SHP77 (cell line): ENCODE results near the gene AOAH.

Experiments used
- DNase-seq, 2 experiments: peaks; one replicate each; lab custom pipeline; 2025; lab: John Stamatoyannopoulos, UW

Gene AOAH

GRCh38 chr7:36601601-36602000 is 122.7 kb downstream of the AOAH start:
- no peak for DNase-seq

- no peak for DNase-seq
These were observed 123.3 kb downstream of the AOAH start for GRCh38 chr7:36600869-36601530.

- DNase-seq, result no peak
These were observed 124.0 kb downstream of the AOAH start for GRCh38 chr7:36600314-36600682.

- no peak for DNase-seq
These were observed 124.5 kb downstream of the AOAH start for GRCh38 chr7:36599645-36600313.

- no peak for DNase-seq
These were observed 126.1 kb downstream of the AOAH start for GRCh38 chr7:36598054-36598674.

GRCh38 chr7:36597090-36597773 is 127.1 kb downstream of the AOAH start:
- DNase-seq, result no peak

- DNase-seq, result no peak
These were observed 129.8 kb downstream of the AOAH start for GRCh38 chr7:36594445-36594844.

GRCh38 chr7:36591636-36592035 is 132.7 kb downstream of the AOAH start:
- no peak for DNase-seq

GRCh38 chr7:36589391-36589790 is 134.9 kb downstream of the AOAH start:
- no peak for DNase-seq

- DNase-seq, result no peak
These were observed 141.0 kb downstream of the AOAH start for GRCh38 chr7:36583318-36583717.

- DNase-seq, result no peak
These were observed 148.5 kb downstream of the AOAH start for GRCh38 chr7:36575832-36576231.

- DNase-seq, result no peak
These were observed 151.2 kb downstream of the AOAH start for GRCh38 chr7:36573066-36573465.

GRCh38 chr7:36571190-36571560 is 153.1 kb downstream of the AOAH start:
- no peak for DNase-seq

- DNase-seq, result no peak
These were observed 153.6 kb downstream of the AOAH start for GRCh38 chr7:36570528-36571189.

- no peak for DNase-seq
These were observed 155.8 kb downstream of the AOAH start for GRCh38 chr7:36568452-36568849.

- no peak for DNase-seq
These were observed 156.4 kb downstream of the AOAH start for GRCh38 chr7:36567699-36568451.

GRCh38 chr7:36565792-36566356 is 158.4 kb downstream of the AOAH start:
- DNase-seq, result no peak

GRCh38 chr7:36564489-36564888 is 159.8 kb downstream of the AOAH start:
- no peak for DNase-seq

GRCh38 chr7:36563706-36564327 is 160.5 kb downstream of the AOAH start:
- no peak for DNase-seq

- no peak for DNase-seq
These were observed 162.2 kb downstream of the AOAH start for GRCh38 chr7:36562121-36562520.

- no peak for DNase-seq
These were observed 175.3 kb downstream of the AOAH start for GRCh38 chr7:36549029-36549428.
